Measurements from ENCODE around the gene LPP.

DNA sequence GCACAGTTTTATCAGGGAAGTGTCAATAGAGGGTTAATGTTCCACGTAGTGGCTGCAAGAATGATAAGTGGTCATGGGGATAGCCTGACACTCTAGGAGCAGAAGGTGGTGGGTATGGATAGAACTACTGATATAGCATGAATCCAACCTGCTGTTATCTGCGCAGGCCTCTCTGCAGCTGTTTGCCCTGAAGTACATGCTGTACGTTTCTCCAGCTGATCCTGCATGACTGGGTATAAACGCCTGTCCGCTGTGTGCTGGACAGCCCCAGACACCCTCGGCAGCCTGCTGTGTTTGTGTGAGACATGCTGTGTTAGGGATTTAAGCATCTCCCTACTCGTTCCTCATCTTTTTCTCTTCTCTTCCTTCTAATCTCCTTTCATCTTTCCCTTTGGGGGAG is 87.1 kb downstream of the LPP start:
- TF ChIP-seq PKNOX1 (IDR thresholded peaks at IDR 0.05) (no peak), HDGF (IDR thresholded peaks at IDR 0.05; ENCODE audit: borderline replicate concordance) (no peak), FOXA1 (IDR thresholded peaks at IDR 0.05) (no peak)
